Endothelial cell of umbilical vein (primary cell): ENCODE data around the gene RBM25.
"Not testable (repeated sequence)": the region's sequence is repeated elsewhere in the genome, so short reads cannot be mapped to it uniquely, and the experiment has no call there.

Experiments used
- EZH2 ChIP-seq: IDR thresholded peaks from 2 replicates; pipeline ENCODE4 v1.6.1; 2012; ENCODE audit warnings: borderline replicate concordance, low read depth, mild to moderate bottlenecking, moderate library complexity, low read length, inconsistent platforms; ENCODE audit not compliant: severe bottlenecking
- POLR2A ChIP-seq: IDR thresholded peaks from 2 replicates; pipeline ENCODE4 v1.6.1; 2012; ENCODE audit warnings: low read depth, mild to moderate bottlenecking, control low read depth, low read length
- POLR2AphosphoS5 ChIP-seq: IDR thresholded peaks from 2 replicates; pipeline ENCODE4 v1.6.1; 2012; ENCODE audit warnings: low read depth, mild to moderate bottlenecking, control low read depth, low read length, moderate library complexity; ENCODE audit not compliant: insufficient read depth
- TF ChIP-seq, protein P1 (sequence below), 2 donors: IDR thresholded peaks; 1 replicate in 1 of 2; 2 replicates in 1 of 2; pipeline ENCODE4 v1.5.1; 2011; ENCODE audit warnings: low read length in 2 of 2, mild to moderate bottlenecking in 2 of 2, moderate library complexity in 2 of 2, control low read depth in 1 of 2, inconsistent platforms in 1 of 2, low read depth in 1 of 2; ENCODE audit not compliant: insufficient read depth in 1 of 2; ENCODE audit errors: extremely low read depth in 1 of 2

DNA sequence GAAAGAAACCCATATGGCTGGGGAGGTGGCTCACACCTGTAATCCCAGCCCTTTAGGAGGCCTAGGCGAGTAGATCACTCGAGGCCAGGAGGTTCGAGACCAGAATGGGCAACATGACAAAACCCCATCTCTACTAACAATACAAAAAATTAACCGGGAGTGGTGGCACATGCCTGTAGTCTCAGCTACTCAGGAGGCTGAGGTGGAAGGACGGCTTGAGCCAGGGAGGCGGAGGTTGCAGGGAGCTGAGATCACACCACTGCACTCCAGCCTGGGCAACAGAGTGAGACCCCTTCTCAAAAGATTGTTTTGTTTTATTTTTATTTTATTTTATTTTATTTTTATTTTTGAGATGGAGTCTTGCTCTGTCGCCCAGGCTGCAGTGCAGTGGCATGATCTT lies 47.1 kb upstream of the RBM25 start:
- TF ChIP-seq, protein P1, sequence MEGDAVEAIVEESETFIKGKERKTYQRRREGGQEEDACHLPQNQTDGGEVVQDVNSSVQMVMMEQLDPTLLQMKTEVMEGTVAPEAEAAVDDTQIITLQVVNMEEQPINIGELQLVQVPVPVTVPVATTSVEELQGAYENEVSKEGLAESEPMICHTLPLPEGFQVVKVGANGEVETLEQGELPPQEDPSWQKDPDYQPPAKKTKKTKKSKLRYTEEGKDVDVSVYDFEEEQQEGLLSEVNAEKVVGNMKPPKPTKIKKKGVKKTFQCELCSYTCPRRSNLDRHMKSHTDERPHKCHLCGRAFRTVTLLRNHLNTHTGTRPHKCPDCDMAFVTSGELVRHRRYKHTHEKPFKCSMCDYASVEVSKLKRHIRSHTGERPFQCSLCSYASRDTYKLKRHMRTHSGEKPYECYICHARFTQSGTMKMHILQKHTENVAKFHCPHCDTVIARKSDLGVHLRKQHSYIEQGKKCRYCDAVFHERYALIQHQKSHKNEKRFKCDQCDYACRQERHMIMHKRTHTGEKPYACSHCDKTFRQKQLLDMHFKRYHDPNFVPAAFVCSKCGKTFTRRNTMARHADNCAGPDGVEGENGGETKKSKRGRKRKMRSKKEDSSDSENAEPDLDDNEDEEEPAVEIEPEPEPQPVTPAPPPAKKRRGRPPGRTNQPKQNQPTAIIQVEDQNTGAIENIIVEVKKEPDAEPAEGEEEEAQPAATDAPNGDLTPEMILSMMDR (IDR thresholded peaks at IDR 0.05; ENCODE audit: extremely low read depth in 1 of 2, insufficient read depth in 1 of 2, low read depth in 1 of 2, low read length in 2 of 2), result not testable (repeated sequence)
- TF ChIP-seq EZH2, POLR2A, POLR2AphosphoS5: not testable (repeated sequence)
